Caco-2 (cell line): Measurements from ENCODE around the gene KLHL29. TPM values are rescaled to one million over a fixed set of nuclear protein-coding genes. Genes with fewer than 3 reads are reported as not detected.

ENCODE experiments used
- BruUV-seq: library from RNA; stranded (reverse); fragments of 400-500 nt; replicated peaks from 2 replicates; lab custom pipeline; 2021; lab: Mats Ljungman, UMichigan
- CTCF ChIA-PET: fragments of 300-600 bp; sonication (Branson Sonifier 250); formaldehyde crosslinking; loops from one replicate; lab custom pipeline; 2022; ENCODE audit warnings: antibody characterized with exemption; lab: Charles Lee
- POLR2A ChIA-PET: fragments of 300-600 bp; sonication (Branson Sonifier 250); formaldehyde crosslinking; loops from one replicate; lab custom pipeline; 2022; ENCODE audit warnings: antibody characterized with exemption; lab: Charles Lee
- DNase-seq, 2 experiments: peaks; one replicate each; pipeline versions ENCODE4 v3.0.0 to v3.0.0-alpha.2; 2020 to 2022
- H3K27me3 ChIP-seq: replicated peaks from 2 replicates; pipeline ENCODE4 v1.6.0; 2011; ENCODE audit warnings: low read length; ENCODE audit not compliant: control insufficient read depth, insufficient read depth
- H3K36me3 ChIP-seq: 2 replicates; pipeline ENCODE4 v1.5.1; 2011; ENCODE audit warnings: low read length; ENCODE audit not compliant: control insufficient read depth, insufficient read depth
- H3K4me1 ChIP-seq: fragments of 250-450 bp; sonication (Bioruptor Pico); 2 replicates; pipeline ENCODE4 v1.5.1; 2020; ENCODE audit warnings: mild to moderate bottlenecking
- H3K4me3 ChIP-seq: 2 replicates; pipeline ENCODE4 v1.5.1; 2011; ENCODE audit warnings: low read depth, mild to moderate bottlenecking, control low read depth, low read length
- H3K9me3 ChIP-seq: fragments of 250-450 bp; sonication (Bioruptor Pico); 2 replicates; pipeline ENCODE4 v1.5.1; 2020; ENCODE audit warnings: mild to moderate bottlenecking, moderate library complexity
- H3K27ac Mint-ChIP-seq: one replicate; pipeline ENCODE4 v1.8.0; 2022; ENCODE audit warnings: mixed read lengths; ENCODE audit not compliant: unreplicated experiment
- H3K27me3 Mint-ChIP-seq: one replicate; pipeline ENCODE4 v1.8.0; 2022; ENCODE audit warnings: mixed read lengths; ENCODE audit not compliant: insufficient read depth, unreplicated experiment
- H3K36me3 Mint-ChIP-seq: one replicate; pipeline ENCODE4 v1.8.0; 2022; ENCODE audit warnings: mild to moderate bottlenecking, mixed read lengths; ENCODE audit not compliant: insufficient read depth, unreplicated experiment
- H3K4me1 Mint-ChIP-seq: one replicate; pipeline ENCODE4 v1.8.0; 2022; ENCODE audit warnings: low read depth, mixed read lengths; ENCODE audit not compliant: unreplicated experiment
- H3K4me3 Mint-ChIP-seq: one replicate; pipeline ENCODE4 v1.8.0; 2022; ENCODE audit warnings: mild to moderate bottlenecking, moderate library complexity, mixed read lengths; ENCODE audit not compliant: unreplicated experiment
- H3K9me3 Mint-ChIP-seq: one replicate; pipeline ENCODE4 v1.8.0; 2022; ENCODE audit warnings: mixed read lengths; ENCODE audit not compliant: unreplicated experiment
- intact Hi-C: fragments of 100-400 bp; cut with micrococcal nuclease; formaldehyde crosslinking; loops from one replicate; pipeline ENCODE4 v1.10.0; 2022; ENCODE audit not compliant: unreplicated experiment
- total RNA-seq: library from RNA; stranded (reverse); gene quantifications from 2 replicates; pipeline ENCODE4 v1.2.3, GENCODE V29; 2022
- TF ChIP-seq, protein P1 (sequence below), 2 experiments: fragments of 200-600 bp in 1 of 2; IDR thresholded peaks; 1 replicate in 1 of 2; 2 replicates in 1 of 2; pipeline versions ENCODE4 v1.5.1 to v1.8.0; 2011 to 2022; ENCODE audit warnings: antibody characterized with exemption in 1 of 2, control low read depth in 1 of 2, inconsistent platforms in 1 of 2, low read depth in 1 of 2, low read length in 1 of 2, mild to moderate bottlenecking in 1 of 2, moderate library complexity in 1 of 2; ENCODE audit not compliant: insufficient read depth in 1 of 2, severe bottlenecking in 1 of 2, unreplicated experiment in 1 of 2

Gene KLHL29
- total RNA-seq, 1 experiment from 2014 or later = 0.61 TPM

DNA sequence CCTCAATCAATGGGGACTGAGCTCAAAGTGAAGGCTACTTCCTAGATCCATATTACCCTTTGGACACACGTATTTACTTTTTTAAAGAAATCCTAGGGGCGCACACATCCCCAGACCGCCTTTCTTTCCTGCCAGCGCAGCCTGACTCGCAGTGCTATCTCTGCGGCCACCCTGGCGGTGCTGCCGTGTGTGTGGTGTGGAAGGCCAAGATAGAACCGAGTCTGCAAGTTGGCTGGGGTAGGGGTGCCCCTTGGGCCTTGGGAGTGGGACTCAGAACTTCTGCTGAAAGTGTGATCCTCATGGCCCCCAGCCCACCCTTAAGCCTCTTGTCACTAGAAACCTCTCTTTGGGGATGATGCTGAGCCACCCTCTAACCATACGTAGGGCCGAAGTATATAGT is 143.7 kb downstream of the KLHL29 start:
- CTCF ChIA-PET = no interaction called here
- no peak for DNase-seq
- Histone ChIP-seq H3K4me1 (peaks cover 7% of the 10 kb centered on the region), H3K4me3 (no peak overlapping the region), H3K9me3 (no peaks in the 10 kb centered on the region), H3K27me3 (no peaks in the 10 kb centered on the region), H3K36me3 (no peaks in the 10 kb centered on the region)
- H3K36me3 Mint-ChIP-seq = no peaks in the 10 kb centered on the region
- H3K27ac Mint-ChIP-seq = no peak overlapping the region
- TF ChIP-seq, protein P1, sequence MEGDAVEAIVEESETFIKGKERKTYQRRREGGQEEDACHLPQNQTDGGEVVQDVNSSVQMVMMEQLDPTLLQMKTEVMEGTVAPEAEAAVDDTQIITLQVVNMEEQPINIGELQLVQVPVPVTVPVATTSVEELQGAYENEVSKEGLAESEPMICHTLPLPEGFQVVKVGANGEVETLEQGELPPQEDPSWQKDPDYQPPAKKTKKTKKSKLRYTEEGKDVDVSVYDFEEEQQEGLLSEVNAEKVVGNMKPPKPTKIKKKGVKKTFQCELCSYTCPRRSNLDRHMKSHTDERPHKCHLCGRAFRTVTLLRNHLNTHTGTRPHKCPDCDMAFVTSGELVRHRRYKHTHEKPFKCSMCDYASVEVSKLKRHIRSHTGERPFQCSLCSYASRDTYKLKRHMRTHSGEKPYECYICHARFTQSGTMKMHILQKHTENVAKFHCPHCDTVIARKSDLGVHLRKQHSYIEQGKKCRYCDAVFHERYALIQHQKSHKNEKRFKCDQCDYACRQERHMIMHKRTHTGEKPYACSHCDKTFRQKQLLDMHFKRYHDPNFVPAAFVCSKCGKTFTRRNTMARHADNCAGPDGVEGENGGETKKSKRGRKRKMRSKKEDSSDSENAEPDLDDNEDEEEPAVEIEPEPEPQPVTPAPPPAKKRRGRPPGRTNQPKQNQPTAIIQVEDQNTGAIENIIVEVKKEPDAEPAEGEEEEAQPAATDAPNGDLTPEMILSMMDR (IDR thresholded peaks at IDR 0.05; ENCODE audit: insufficient read depth in 1 of 2, low read depth in 1 of 2, low read length in 1 of 2, severe bottlenecking in 1 of 2, unreplicated experiment in 1 of 2) = no peak
- H3K4me3 Mint-ChIP-seq = no peak overlapping the region
- BruUV-seq = no TSS peak
- no peaks in the 10 kb centered on the region for H3K27me3 Mint-ChIP-seq
- POLR2A ChIA-PET = no interaction called here
- no peaks in the 10 kb centered on the region for H3K9me3 Mint-ChIP-seq
- intact Hi-C loops = no loop called here
- H3K4me1 Mint-ChIP-seq = peaks cover 6% of the 10 kb centered on the region

DNA sequence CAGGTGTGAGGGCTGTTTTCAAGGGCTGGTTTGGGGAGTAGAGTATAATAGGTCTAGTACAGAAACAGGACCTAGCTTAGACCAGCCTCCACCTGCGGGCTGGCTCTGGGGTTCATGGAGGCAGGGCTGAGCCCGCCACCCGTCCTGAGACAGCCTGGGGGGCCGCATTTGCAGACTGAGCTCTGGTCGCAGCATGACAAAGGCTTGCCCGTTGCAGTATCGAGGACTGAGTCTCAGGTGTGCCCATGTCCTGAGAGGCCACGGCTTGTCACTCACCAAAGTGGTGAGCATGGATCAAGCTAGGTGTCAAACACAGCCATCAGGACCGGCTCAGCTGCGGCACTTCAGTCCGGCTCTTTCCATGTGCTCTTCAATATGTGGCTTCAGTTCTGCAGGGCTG is 144.7 kb downstream of the KLHL29 start:
- CTCF ChIA-PET = no interaction called here
- peaks cover 7% of the 10 kb centered on the region for H3K4me1 ChIP-seq
- TF ChIP-seq, protein P1 (IDR thresholded peaks at IDR 0.05; ENCODE audit: insufficient read depth in 1 of 2, low read depth in 1 of 2, low read length in 1 of 2, severe bottlenecking in 1 of 2, unreplicated experiment in 1 of 2) = no peak

DNA sequence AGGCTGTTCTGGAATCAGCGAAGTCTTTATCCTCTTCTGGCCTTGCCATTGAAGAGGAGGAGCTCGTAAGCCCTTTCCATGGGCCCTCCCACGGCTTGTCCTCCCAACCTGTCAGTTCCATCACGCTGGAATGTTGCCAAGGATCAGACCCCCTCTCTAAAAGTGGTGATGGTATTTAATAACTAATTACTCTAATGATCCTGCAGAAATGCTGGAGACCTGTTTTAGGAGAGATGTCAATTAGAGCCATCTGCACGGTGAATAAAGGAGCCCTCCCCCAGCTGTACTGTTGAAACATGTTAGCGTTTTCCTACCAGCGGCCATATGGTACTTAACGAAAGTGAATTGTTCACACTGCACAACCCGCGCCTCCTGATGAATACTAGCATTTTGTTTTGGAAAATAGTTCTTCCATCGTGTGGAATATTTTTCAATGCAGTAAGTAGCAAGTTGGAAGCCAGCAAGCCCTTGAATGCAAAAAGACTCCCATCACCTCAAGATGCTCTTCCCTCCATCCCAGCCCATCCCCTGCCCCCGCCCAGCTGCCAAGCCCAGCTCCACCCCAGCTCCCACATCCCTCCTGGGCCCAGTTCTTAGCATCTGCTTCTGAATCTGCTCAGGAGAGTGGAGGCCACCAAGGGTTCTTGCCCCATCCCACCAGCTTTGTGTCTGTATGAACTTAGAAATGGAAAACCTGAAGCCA is 145.4 kb downstream of the KLHL29 start:
- no peak overlapping the region for H3K4me3 Mint-ChIP-seq
- intact Hi-C loops = no loop called here
- no peaks in the 10 kb centered on the region for H3K27me3 ChIP-seq
- no TSS peak for BruUV-seq
- H3K4me3 ChIP-seq = no peak overlapping the region
- H3K36me3 Mint-ChIP-seq = no peaks in the 10 kb centered on the region
- H3K27ac Mint-ChIP-seq = no peak overlapping the region
- H3K9me3 Mint-ChIP-seq = no peaks in the 10 kb centered on the region
- H3K4me1 ChIP-seq = peaks cover 7% of the 10 kb centered on the region
- no peaks in the 10 kb centered on the region for H3K27me3 Mint-ChIP-seq
- H3K9me3 ChIP-seq = no peaks in the 10 kb centered on the region
- CTCF ChIA-PET = no interaction called here
- peaks cover 6% of the 10 kb centered on the region for H3K4me1 Mint-ChIP-seq
- TF ChIP-seq, protein P1 (IDR thresholded peaks at IDR 0.05; ENCODE audit: insufficient read depth in 1 of 2, low read depth in 1 of 2, low read length in 1 of 2, severe bottlenecking in 1 of 2, unreplicated experiment in 1 of 2) = no peak
- no peak for DNase-seq
- H3K36me3 ChIP-seq = no peaks in the 10 kb centered on the region
- POLR2A ChIA-PET = no interaction called here

More for the DNA sequence above, 144.7 kb downstream of the KLHL29 start:
- H3K4me3 ChIP-seq = no peak overlapping the region
- DNase-seq = no peak
- H3K27me3 ChIP-seq = no peaks in the 10 kb centered on the region
- H3K9me3 ChIP-seq = no peaks in the 10 kb centered on the region
- BruUV-seq = no TSS peak
- no peaks in the 10 kb centered on the region for H3K36me3 Mint-ChIP-seq
- H3K4me3 Mint-ChIP-seq = no peak overlapping the region
- POLR2A ChIA-PET = no interaction called here
- H3K27me3 Mint-ChIP-seq = no peaks in the 10 kb centered on the region
- no peak overlapping the region for H3K27ac Mint-ChIP-seq
- H3K9me3 Mint-ChIP-seq = no peaks in the 10 kb centered on the region
- H3K36me3 ChIP-seq = no peaks in the 10 kb centered on the region
- intact Hi-C loops = no loop called here
- H3K4me1 Mint-ChIP-seq = peaks cover 6% of the 10 kb centered on the region
